Hepatocyte (in vitro differentiated cells): ENCODE results near the gene MGME1.

Source experiments
- CTCF ChIP-seq: fragments of 200-600 bp; sonication (generic); IDR thresholded peaks from 2 replicates; pipeline ENCODE4 v1.5.1; 2016; ENCODE audit warnings: antibody characterized with exemption, mild to moderate bottlenecking; ENCODE audit not compliant: poor library complexity
- EZH2 ChIP-seq: fragments of 200-600 bp; sonication (generic); IDR thresholded peaks from 2 replicates; pipeline ENCODE4 v1.6.1; 2016; ENCODE audit warnings: antibody characterized with exemption, mild to moderate bottlenecking, borderline replicate concordance
- EZH2phosphoT487 ChIP-seq: fragments of 200-600 bp; sonication (generic); IDR thresholded peaks from one replicate; pipeline ENCODE4 v1.6.1; 2018; ENCODE audit warnings: antibody characterized with exemption, mild to moderate bottlenecking, low read depth, moderate library complexity; ENCODE audit not compliant: unreplicated experiment, severe bottlenecking

GRCh38 chr20:17940224-17940971 lies 28.4 kb upstream of the MGME1 start:
- TF ChIP-seq EZH2: no peak
- TF ChIP-seq CTCF: no peak
- TF ChIP-seq EZH2phosphoT487: no peak
